Anterior cingulate cortex (tissue), 58 donors: ENCODE data around the gene THSD4.
A peak's percentile ranks its signal among the peaks of the same experiment; 100 is the strongest.

ENCODE experiments used
- DNase-seq, 58 donors: peaks; one replicate each; lab custom pipeline; 2025; lab: John Stamatoyannopoulos, UW

Gene THSD4

DNA sequence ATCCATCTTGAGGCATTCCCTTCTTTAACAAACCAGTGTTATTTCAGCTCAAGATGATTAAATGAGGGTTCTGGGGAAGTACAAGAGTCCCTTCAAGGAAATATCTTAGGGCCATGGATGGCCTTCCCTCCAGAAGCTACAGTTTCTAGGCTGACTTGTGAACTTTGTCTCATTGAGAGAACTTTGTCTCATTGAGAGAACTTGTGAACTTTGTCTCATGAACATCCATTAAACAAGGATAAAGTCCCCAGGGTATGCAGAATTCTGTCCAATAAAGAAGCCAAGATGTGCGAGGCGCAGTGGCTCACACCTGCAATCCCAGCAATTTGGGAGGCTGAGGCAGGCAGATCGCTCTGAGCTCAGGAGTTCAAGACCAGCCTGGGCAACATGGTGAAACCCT, 341.5 kb downstream of the THSD4 start:
- no peak for DNase-seq

DNA sequence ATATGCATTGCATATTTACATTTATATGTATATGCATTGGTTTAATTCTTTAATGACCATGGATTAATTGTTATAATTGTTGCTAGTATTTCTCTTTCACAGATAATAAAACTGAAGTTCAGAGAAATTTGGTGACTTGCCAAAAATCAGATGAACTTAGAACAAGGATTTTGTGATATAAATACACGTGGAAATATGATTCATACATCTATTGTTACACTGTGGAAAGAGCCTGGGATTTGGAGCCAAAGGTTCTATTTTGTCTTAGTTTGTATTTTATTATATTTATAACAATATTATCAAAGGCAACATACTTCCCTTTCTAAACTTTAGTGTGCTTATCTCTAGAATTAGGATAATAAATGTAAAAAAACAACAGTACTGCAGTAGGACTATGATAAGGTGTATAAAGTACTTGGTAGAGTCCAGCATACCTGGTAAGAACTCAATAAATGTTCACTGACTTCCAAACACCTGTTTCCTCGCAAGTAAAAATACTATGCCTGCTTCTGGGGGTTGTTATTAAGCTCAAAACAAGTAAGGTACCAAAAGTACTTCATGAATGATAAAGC, 342.9 kb downstream of the THSD4 start:
- DNase-seq: no peak

DNA sequence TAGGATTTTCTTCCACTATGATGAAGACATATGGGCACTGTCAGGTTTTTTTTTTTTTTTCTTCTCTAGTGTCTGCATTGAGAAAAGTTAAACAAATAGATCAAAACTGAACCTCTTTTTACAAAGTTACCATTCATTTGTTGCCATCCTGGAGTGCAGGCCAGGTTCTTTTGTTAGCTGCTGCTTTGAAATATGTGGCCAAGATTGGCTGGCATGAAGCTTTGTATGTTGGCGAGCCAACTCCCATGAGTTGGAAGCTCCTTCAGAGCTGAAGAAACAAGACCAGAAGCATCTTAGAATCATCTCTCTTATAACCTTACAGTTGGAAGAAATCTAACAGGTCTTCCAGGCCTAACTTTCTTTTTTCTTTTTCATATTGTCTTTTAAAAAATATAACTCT, 346.5 kb downstream of the THSD4 start:
- peak in 15 of 58 donors; percentile 1 to 40 (median 12) for DNase-seq

DNA sequence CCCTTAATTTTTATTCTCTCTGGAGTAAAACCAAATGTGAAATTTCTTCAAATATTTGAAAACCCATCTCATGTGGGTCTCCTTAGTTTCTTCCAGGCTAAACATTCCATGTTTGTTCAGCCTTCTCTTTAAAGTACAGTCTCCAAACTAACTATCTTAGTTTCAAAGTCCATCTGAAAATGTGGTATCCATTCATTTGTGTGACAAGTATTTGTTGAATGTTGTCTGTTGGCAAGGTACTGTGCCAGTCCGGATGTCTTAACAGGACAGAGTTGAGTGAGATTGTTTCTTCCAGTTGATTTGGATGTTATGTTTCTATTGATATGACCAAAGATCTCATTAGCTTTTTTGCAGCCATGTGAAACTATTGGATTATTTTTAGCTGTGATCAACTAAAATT, 347.4 kb downstream of the THSD4 start:
- no peak for DNase-seq

DNA sequence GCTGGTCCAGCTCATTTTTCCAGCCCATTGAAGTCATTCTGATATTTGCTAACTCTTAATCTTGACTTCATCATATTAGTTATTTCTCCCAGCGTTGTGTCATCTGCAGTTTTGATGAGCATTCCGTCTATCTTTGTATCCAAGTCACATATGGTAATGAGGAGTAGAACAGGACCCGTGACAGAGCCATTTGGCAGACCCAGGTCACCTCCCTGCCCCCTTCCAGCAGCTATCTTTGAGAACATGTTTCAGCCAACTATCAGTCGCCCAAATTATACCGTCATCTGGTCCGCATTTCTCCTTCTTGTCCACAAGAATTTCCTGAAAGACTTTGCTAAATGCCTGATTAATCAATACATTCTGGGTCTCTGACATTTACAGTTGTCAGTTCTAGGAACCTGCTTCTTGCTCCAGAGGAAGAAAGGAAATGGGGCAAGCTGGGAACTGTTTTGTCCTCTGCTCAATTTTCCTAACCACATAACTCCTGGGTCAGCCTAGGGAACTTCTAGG, 347.9 kb downstream of the THSD4 start:
- DNase-seq: no peak

DNA sequence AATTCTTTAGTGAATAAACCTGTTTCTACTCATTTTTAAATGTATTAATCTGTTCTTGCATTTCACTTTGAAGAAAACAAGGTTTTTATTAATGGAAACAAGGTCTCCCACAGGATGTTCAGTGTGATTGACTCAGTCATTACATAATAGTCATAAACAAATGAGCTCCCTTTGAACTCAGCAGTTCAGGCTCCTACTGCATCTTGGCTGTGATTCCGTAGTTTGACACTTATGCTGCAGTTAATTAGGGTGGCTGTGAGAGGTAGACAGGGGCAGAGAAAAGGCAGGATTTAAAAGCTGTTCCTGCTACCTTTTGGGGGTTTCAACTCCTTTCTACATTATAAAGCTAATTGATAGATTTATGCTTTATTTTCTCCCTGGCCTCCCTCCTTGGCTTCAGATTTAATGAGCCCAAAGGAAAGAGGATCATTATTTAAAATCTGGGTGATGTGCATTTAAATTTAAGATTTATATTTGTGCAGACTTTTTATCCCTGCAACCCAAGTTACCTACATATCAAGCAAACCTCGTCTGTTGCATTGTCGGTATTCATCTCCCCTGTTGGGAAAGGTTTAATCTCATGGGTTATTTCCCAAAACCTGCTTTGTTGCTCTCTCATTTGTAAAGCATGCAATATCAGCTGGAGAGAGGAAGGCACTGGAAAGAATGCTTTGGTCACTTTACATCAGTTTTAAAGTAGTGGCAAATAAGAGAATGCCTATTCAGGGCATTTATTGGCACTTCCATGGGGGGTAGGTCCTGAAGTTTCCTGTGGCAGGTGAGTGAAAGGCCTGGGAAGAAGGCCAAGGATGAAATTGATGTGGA, 350.1 kb downstream of the THSD4 start:
- DNase-seq: no peak

DNA sequence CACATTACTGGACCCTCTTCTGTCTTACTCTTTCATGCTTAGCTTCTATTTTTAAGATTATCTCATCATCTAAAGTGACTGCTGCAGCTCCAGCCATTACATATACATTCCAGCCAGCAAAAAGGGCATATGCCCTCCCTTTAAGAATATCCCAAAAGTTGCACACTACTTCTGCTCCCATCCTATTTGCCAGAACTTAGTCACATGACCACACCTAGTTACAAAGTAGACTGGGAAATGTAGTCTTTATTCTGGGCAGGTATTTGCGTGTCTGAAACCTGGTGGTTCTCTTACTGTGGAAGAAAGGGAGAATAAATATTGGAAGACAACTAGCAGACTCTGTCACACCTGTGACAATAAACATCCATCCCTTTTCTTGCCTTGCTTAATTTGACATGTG, 353.4 kb downstream of the THSD4 start:
- no peak for DNase-seq

DNA sequence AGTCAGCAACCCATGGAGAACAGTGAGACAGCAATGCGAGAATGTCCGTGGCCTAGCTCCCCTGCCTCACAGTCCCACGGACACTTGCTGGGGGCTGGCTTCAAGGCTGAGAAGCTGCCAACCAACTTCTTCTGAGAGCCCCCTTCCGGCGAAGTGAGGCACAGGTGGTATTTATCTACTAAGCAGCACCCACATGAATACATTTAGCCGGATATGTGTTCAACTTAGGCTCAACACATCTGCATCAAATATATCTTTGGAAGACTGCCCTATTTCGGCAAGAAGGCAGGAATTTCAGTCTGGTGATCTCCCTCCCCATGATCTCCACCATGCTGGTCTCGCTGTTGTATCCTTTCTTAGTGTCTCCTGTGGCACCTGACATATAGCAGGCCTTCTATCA, 354.1 kb downstream of the THSD4 start:
- no peak for DNase-seq

DNA sequence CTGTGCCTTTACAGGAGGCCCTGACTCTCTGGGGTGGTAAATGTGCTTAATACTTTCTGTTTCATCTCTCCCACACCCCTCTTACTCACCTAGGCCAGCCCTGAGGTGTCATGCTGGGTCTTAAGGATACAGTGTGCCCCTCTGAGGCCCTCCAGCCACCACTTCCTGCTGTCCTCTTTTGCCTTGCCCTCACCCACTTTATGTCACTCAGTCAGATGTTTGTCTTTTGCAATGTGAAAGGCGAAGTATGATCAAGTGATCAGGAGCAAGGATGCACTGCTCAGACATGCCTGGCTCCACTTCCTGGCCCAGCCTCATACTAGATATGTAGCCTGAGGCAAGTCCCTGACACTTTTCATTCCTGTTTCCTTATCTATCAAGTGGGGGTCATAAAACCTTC, 356.1 kb downstream of the THSD4 start:
- no peak for DNase-seq

DNA sequence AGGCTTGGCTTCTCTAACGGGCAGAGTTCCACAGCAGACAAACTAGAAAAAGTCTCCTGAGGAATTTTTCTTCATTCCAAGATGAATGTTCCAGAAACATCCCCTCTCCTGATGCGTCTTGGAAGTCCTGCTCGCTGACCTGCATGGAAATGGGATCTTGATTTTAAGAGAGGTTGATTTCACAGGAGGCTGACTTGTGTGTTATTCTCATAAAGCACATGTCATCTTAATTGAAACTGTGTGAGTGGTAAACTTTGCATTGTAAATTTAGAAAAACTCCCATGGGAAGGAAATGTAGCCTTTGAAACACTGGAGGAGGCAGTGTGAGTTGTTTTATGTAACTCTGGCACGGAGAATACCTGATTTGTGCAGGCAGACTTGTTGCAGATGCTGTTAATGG, 357.3 kb downstream of the THSD4 start:
- DNase-seq: no peak

DNA sequence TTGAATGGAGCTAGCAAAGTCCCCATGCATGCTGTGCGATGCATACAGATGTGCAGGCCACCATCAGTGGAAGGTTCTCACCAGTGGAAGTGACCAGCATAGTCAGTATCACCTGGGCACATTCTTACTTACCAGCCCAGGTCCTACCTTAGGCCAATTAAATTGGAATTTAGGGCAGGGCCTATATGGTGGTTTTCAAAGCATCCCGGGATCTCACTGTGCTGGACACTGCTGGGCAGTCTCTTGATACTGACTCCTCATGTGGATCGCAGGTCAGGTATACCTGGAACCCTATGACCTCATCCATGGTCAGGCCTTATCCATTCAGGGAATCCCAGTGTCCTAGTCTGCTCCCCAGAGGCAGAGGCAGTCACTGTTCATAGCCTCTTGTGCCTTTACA, 358.5 kb downstream of the THSD4 start:
- no peak for DNase-seq

DNA sequence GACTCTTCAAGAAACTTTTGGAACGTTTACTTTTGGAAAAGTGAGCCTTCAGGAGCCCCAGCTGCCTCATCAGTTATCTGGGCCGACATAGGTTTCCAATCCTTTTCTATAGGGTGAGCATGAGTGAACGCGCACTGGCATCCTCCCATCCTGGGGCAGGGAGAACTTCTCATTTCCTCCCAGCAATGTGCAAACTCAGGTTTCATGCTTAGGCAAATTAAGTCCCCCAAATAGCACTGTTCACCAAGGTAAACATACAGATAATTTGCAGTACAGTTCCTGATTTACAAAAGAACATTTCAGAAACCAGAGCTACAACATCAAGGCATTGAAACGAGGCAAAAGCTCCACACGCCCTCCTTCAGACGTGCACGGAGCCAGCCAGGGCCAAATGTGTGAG, 361.6 kb downstream of the THSD4 start:
- no peak for DNase-seq

DNA sequence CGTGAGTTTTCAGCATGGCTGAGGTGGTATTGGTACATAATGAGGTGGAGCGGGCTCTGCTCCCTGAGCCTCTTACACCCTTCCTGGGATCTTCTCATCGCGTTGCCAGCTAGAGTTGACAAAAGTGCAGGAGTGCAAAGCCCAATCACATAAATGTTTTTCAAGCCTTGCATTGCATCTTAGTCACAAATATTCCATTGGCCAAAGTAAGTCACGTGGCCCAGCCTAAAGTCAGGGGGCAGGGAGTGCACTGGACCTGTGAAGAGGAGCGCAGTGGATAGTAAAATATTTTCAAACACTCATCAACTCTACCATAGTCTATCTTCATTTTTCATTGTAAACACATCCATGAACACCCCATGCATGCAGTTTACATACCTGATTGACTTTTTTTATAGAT, 365.3 kb downstream of the THSD4 start:
- no peak for DNase-seq

DNA sequence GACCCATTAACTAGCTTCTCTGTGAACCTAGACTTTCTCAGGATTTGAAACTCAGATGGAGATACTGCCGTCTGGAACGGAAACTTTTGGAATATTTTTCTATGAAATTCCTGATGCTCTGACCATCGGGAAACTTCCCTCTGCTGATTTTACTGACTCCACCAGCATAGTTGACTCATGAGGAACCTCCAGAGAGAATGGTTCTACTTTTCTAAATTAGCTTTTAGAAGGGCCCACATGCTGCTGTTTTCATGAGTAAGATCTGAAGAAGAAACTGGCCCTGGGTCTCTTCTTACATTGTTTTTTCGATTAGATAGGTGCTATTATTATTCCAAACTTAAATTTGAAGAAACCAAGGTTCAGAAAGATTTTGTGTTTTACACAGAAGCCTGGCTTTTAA, 368.8 kb downstream of the THSD4 start:
- DNase-seq: no peak

DNA sequence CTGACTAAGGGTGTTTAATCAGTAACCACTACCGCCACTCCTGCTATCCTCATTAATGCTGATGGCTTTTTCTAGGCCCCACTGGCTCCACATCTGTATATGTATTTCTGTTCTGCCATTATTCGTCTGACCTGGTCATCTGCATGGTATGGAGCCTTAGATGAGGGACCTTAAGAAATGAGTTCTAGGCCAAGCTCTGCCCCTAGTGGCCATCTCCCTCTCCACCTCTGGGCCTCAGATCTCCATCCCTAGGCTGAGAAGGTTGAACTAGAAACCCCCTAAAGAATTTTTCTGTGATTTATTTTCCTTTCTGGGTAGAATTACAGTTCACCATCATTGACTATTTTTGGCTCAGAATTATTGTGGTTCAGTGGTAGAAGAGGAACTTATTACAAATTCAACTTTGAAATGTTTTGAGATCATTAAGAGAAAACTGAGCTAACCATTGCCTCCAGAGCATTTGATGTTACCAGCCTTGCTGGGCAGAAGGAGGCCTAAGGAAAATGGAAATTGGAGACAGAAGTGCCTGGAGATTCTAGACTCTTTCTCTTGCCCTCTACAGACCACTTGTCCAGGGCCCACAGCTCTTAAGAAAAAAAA, 369.9 kb downstream of the THSD4 start:
- DNase-seq: no peak

DNA sequence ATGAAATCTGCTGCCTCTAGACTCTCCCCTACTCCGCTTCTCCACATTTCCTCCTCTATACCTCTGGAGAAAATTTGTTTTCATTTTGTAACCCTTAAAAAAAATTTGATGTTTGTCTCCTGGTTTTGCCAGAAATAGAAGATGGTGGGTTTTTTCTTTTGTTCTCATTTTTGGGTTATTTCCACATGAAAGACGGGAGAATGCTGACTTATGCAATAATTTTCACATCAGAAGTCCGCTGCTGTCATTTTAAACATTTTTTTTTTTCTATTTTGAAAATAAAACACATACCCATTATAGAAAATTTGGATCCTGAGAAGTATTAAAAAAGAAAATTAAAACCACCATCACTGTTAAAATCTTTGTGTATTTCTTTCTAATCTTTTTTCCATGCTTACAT, 374.3 kb downstream of the THSD4 start:
- no peak for DNase-seq

DNA sequence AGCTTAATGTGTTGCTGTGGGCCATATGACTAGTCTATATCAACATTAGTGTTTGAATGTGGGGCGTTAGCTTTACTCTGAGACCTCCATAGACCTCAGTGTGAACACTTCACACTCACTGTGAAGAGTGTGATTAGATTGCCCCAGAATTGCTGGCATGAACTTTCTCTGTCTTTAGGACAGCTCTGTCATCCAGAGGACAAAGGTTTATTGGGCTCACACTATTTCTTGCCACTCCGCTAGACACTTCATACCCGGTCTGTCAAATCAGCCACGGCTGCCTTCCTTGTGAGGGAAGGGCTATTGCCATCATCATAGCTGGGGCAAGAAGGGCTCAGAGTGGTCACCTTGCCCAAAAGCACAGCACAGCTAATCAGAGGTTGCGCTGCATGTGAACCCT, 378.3 kb downstream of the THSD4 start:
- no peak for DNase-seq

DNA sequence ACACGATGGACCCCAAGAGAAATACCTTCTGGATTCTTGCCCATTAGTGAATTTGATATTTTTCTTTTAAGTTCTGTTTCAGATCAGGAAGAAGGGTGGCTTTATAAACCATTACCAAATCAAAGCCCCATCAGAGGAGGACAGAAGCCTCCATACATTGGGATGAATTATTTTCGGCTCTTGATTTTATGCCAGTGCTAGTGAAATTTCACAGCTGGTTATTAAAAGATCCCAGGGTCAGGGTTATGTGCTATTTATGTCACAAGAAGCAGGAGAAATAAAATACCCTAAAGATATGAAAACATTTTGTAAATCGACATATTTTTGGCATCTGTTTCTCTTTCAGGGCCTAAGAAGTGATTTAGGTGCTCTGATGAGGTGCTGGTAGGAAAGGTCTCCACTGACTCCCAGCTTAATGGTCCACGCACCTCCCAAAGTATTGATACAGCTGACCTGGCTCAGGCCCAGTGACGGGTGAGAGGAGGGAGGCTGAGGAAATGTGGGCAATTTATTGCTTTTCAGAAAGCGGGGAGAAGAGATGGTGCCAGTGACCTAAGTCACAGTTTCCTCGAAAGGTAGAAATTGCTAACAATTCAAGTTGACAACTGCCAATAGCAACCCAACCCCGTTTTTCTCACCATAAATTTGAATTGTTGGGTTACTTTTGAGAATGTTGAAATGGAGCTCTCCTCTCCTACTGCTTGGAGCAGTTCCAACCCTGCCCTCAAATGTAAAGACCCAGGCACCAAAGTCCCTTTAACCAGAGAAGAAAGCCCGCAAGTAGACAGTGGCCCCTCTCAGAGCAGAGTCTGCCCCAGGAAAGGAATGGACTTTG, 379.5 kb downstream of the THSD4 start:
- no peak for DNase-seq

DNA sequence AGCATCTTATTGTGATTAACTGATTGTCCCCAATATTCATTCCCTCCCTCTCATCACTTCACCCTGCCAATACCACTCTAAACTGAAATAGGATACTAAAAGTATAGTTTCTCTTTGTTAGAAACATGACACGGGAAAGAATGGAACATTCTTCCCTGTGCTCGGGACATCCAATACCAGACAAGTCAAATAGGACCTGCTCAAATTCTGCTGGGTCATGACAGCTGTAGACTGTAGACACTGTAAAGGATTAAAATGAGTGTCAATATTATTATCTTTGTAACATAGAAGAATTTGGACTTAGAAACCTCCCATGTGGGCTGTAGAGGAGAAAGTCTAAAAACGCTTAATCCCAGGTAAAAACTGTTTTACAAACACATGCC, 380.1 kb downstream of the THSD4 start:
- DNase-seq: no peak

DNA sequence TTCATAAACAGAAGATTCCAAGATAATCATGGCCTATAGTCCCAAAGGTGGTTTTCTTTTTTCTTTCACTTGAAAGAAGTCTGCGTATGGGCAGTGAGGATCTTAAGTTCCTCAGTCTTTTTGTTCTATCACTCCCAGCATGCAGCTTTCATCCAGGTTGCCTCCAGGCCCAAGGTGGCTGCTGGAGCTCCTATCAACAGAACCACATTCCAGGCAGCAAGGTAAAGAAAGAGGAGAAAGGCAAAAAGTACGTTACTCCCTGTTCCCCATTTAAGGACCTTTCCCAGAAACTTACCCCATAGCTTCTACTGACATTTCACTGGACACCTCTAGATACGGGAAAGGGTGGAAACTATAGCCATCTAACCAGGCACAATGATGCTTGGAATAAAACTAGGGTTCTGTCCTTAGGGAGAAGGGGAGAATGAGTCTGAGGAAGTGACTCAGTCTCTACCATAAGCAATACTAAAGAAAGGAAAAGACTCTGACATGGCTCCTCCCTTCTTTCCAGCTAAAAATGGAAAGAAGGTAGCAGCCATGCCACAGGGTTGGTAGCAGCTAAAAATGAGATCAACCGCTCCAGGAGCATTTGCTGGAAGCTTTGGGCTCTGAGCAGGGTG, 381.2 kb downstream of the THSD4 start:
- no peak for DNase-seq
